ENCODE data around the gene ASTN2. TPM values are rescaled to one million over a fixed set of nuclear protein-coding genes. Genes with fewer than 3 reads are reported as not detected.

ASTN2 gene
- total and polyA plus RNA-seq, 9 of the 15 experiments (the other 6 are each of a cell fraction or from before 2014, with no cell fraction given), result 0.56 to 3.5 (median 1.9) TPM

GRCh38 chr9:116724123-116724522 lies 690.7 kb downstream of the ASTN2 start (continued):
- TF ChIP-seq, protein P1, sequence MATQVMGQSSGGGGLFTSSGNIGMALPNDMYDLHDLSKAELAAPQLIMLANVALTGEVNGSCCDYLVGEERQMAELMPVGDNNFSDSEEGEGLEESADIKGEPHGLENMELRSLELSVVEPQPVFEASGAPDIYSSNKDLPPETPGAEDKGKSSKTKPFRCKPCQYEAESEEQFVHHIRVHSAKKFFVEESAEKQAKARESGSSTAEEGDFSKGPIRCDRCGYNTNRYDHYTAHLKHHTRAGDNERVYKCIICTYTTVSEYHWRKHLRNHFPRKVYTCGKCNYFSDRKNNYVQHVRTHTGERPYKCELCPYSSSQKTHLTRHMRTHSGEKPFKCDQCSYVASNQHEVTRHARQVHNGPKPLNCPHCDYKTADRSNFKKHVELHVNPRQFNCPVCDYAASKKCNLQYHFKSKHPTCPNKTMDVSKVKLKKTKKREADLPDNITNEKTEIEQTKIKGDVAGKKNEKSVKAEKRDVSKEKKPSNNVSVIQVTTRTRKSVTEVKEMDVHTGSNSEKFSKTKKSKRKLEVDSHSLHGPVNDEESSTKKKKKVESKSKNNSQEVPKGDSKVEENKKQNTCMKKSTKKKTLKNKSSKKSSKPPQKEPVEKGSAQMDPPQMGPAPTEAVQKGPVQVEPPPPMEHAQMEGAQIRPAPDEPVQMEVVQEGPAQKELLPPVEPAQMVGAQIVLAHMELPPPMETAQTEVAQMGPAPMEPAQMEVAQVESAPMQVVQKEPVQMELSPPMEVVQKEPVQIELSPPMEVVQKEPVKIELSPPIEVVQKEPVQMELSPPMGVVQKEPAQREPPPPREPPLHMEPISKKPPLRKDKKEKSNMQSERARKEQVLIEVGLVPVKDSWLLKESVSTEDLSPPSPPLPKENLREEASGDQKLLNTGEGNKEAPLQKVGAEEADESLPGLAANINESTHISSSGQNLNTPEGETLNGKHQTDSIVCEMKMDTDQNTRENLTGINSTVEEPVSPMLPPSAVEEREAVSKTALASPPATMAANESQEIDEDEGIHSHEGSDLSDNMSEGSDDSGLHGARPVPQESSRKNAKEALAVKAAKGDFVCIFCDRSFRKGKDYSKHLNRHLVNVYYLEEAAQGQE (IDR thresholded peaks at IDR 0.05; ENCODE audit: borderline replicate concordance), result no peak
- TF ChIP-seq, protein P1 (CRISPR knock-in tag; IDR thresholded peaks at IDR 0.05; ENCODE audit: low read depth), result no peak
- TF ChIP-seq TAF1 (IDR thresholded peaks at IDR 0.05; ENCODE audit: control insufficient read depth, extremely low read depth, insufficient read depth, low read length, severe bottlenecking), result no peak
- no peak for TF ChIP-seq MAFF (IDR thresholded peaks at IDR 0.05; ENCODE audit: low read length)
- TF ChIP-seq, protein P2, sequence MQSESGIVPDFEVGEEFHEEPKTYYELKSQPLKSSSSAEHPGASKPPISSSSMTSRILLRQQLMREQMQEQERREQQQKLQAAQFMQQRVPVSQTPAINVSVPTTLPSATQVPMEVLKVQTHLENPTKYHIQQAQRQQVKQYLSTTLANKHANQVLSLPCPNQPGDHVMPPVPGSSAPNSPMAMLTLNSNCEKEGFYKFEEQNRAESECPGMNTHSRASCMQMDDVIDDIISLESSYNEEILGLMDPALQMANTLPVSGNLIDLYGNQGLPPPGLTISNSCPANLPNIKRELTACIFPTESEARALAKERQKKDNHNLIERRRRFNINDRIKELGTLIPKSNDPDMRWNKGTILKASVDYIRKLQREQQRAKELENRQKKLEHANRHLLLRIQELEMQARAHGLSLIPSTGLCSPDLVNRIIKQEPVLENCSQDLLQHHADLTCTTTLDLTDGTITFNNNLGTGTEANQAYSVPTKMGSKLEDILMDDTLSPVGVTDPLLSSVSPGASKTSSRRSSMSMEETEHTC (IDR thresholded peaks at IDR 0.05), result no peak
- no peak for TF ChIP-seq ZNF830 (CRISPR knock-in tag; IDR thresholded peaks at IDR 0.05)
- no peak for TF ChIP-seq ZNF609 (CRISPR knock-in tag; IDR thresholded peaks at IDR 0.05; ENCODE audit: borderline replicate concordance)

Measured in K562 (cell line).